Immature natural killer cell (primary cell): ENCODE data around the gene MINDY1. TPM values are rescaled to one million over a fixed set of nuclear protein-coding genes. Genes with fewer than 3 reads are reported as not detected.
A peak's percentile ranks its signal among the peaks of the same experiment; 100 is the strongest.

Experiments
- DNase-seq, 3 donors: peaks; one replicate each; pipeline ENCODE4 v3.0.0; 2022; ENCODE audit warnings: mixed read lengths in 1 of 3
- H3K27ac Mint-ChIP-seq, 6 donors: one replicate each; pipeline ENCODE4 v1.8.0; 2020; ENCODE audit warnings: mixed read lengths in 6 of 6, mild to moderate bottlenecking in 5 of 6, inconsistent platforms in 4 of 6, moderate library complexity in 3 of 6
- H3K27me3 Mint-ChIP-seq, 3 donors: one replicate each; pipeline ENCODE4 v1.8.0; 2020 to 2021; ENCODE audit warnings: low read depth in 3 of 3, mild to moderate bottlenecking in 3 of 3, mixed read lengths in 3 of 3, moderate library complexity in 3 of 3, inconsistent platforms in 1 of 3
- H3K36me3 Mint-ChIP-seq, 3 donors: one replicate each; pipeline ENCODE4 v1.8.0; 2020; ENCODE audit warnings: mixed read lengths in 3 of 3, inconsistent platforms in 2 of 3, mild to moderate bottlenecking in 2 of 3
- H3K4me1 Mint-ChIP-seq, 2 donors: one replicate each; pipeline ENCODE4 v1.8.0; 2020; ENCODE audit warnings: inconsistent platforms in 2 of 2, mild to moderate bottlenecking in 2 of 2, mixed read lengths in 2 of 2, moderate library complexity in 1 of 2
- H3K4me3 Mint-ChIP-seq, 5 donors: one replicate each; pipeline ENCODE4 v1.8.0; 2020; ENCODE audit warnings: mild to moderate bottlenecking in 5 of 5, mixed read lengths in 5 of 5, inconsistent platforms in 3 of 5, moderate library complexity in 3 of 5
- H3K9me3 Mint-ChIP-seq, 6 donors: one replicate each; pipeline ENCODE4 v1.8.0; 2020; ENCODE audit warnings: mild to moderate bottlenecking in 6 of 6, mixed read lengths in 6 of 6, inconsistent platforms in 4 of 6, moderate library complexity in 3 of 6
- polyA plus RNA-seq, 3 donors: library from polyadenylated mRNA; unstranded; fragments of 300-500 nt; fragmentation: Illumina TruSeq; gene quantifications; one replicate each; pipeline ENCODE4 v1.2.3, GENCODE V29; 2021

Gene MINDY1
- 1 to 10 TPM; 2.1 to 5.1 (median 3.6) TPM for polyA plus RNA-seq

- H3K9me3 Mint-ChIP-seq = no peaks in the 10 kb centered on the region
- peak within 1 kb of the TSS; percentile 95 to 100 (median 98) for H3K27ac Mint-ChIP-seq
- peaks cover 68 to 76% of the 10 kb centered on the region in 2 donors for H3K4me1 Mint-ChIP-seq
- peak within 1 kb of the TSS; percentile 94 to 96 (median 95) for H3K4me3 Mint-ChIP-seq
- DNase-seq = peak; percentile 35 to 43 (median 39)
- H3K27me3 Mint-ChIP-seq = peaks cover 11 to 12% (median 12%) of the 10 kb centered on the region in 3 donors
- H3K36me3 Mint-ChIP-seq = peaks cover 0 to 10% (median 4%) of the 10 kb centered on the region in 3 donors
These were observed at the start of gene MINDY1 for GRCh38 chr1:151006327-151007052. MINDY1 (minus strand) TSS chr1:151006902; CDS start chr1:151002617, 4,285 bp downstream.

GRCh38 chr1:151056149-151056548 is 49.4 kb upstream of the MINDY1 start:
- Mint-ChIP-seq H3K27ac (peak overlapping the region; percentile 93 to 99 (median 99)), H3K27me3 (peaks cover 24 to 43% (median 39%) of the 10 kb centered on the region in 3 donors), H3K4me1 (peaks cover 80 to 81% of the 10 kb centered on the region in 2 donors), H3K9me3 (no peaks in the 10 kb centered on the region), H3K36me3 (peaks cover 49 to 64% (median 50%) of the 10 kb centered on the region in 3 donors), H3K4me3 (peak overlapping the region; percentile 93 to 98 (median 96))
- peak; percentile 61 to 63 (median 62) for DNase-seq

GRCh38 chr1:151055581-151055980 is 48.9 kb upstream of the MINDY1 start:
- Mint-ChIP-seq H3K27ac (peak overlapping the region; percentile 93 to 99 (median 99)), H3K27me3 (peaks cover 24 to 40% (median 39%) of the 10 kb centered on the region in 3 donors), H3K4me3 (peak overlapping the region; percentile 93 to 98 (median 96)), H3K36me3 (peaks cover 51 to 69% (median 54%) of the 10 kb centered on the region in 3 donors), H3K9me3 (no peaks in the 10 kb centered on the region), H3K4me1 (peaks cover 81% of the 10 kb centered on the region in 2 donors)
- DNase-seq = no peak

GRCh38 chr1:151054971-151055547 is 48.4 kb upstream of the MINDY1 start:
- H3K4me1 Mint-ChIP-seq = peaks cover 81% of the 10 kb centered on the region in 2 donors

GRCh38 chr1:151051356-151052009 is 44.8 kb upstream of the MINDY1 start:
- DNase-seq = no peak
- peaks cover 35 to 56% (median 38%) of the 10 kb centered on the region in 3 donors for H3K36me3 Mint-ChIP-seq
- peak overlapping the region; percentile 83 to 99 (median 90) for H3K27ac Mint-ChIP-seq
- H3K27me3 Mint-ChIP-seq = peaks cover 17 to 29% (median 20%) of the 10 kb centered on the region in 3 donors
- H3K9me3 Mint-ChIP-seq = no peaks in the 10 kb centered on the region
- peak overlapping the region in 2 of 5 donors; percentile 7 to 9 for H3K4me3 Mint-ChIP-seq
- peaks cover 89 to 91% of the 10 kb centered on the region in 2 donors for H3K4me1 Mint-ChIP-seq

More at GRCh38 chr1:151054971-151055547, 48.4 kb upstream of the MINDY1 start:
- Mint-ChIP-seq H3K4me3 (peak overlapping the region; percentile 93 to 98 (median 96)), H3K27me3 (peaks cover 24 to 39% (median 39%) of the 10 kb centered on the region in 3 donors), H3K27ac (peak overlapping the region; percentile 93 to 99 (median 99)), H3K9me3 (no peaks in the 10 kb centered on the region), H3K36me3 (peaks cover 51 to 73% (median 54%) of the 10 kb centered on the region in 3 donors)
- DNase-seq = no peak

GRCh38 chr1:151050051-151050688 is 43.5 kb upstream of the MINDY1 start:
- peaks cover 25 to 42% (median 26%) of the 10 kb centered on the region in 3 donors for H3K36me3 Mint-ChIP-seq
- peaks cover 13 to 25% (median 17%) of the 10 kb centered on the region in 3 donors for H3K27me3 Mint-ChIP-seq
- peak overlapping the region in 3 of 5 donors; percentile 25 to 93 (median 62) for H3K4me3 Mint-ChIP-seq
- H3K27ac Mint-ChIP-seq = peak overlapping the region; percentile 83 to 99 (median 94)
- peak in 1 of 3 donors; percentile 5 for DNase-seq
- no peaks in the 10 kb centered on the region for H3K9me3 Mint-ChIP-seq
- H3K4me1 Mint-ChIP-seq = peaks cover 82 to 85% of the 10 kb centered on the region in 2 donors

GRCh38 chr1:151049458-151049857 is 42.8 kb upstream of the MINDY1 start:
- Mint-ChIP-seq H3K36me3 (peaks cover 20 to 36% (median 24%) of the 10 kb centered on the region in 3 donors), H3K27me3 (peaks cover 9 to 21% (median 14%) of the 10 kb centered on the region in 3 donors), H3K4me1 (peaks cover 75 to 78% of the 10 kb centered on the region in 2 donors), H3K27ac (peak overlapping the region; percentile 83 to 99 (median 94)), H3K4me3 (peak overlapping the region; percentile 62 to 97 (median 93)), H3K9me3 (no peaks in the 10 kb centered on the region)
- no peak for DNase-seq

- Mint-ChIP-seq H3K36me3 (peaks cover 16 to 33% (median 28%) of the 10 kb centered on the region in 3 donors), H3K4me3 (peak overlapping the region; percentile 93 to 97 (median 94)), H3K27me3 (peaks cover 9 to 21% (median 14%) of the 10 kb centered on the region in 3 donors), H3K9me3 (no peaks in the 10 kb centered on the region), H3K4me1 (peaks cover 67 to 71% of the 10 kb centered on the region in 2 donors), H3K27ac (peak overlapping the region; percentile 88 to 99 (median 94))
- DNase-seq = no peak
These were observed 41.9 kb upstream of the MINDY1 start for GRCh38 chr1:151048645-151049032.

- H3K9me3 Mint-ChIP-seq = no peaks in the 10 kb centered on the region
- H3K27ac Mint-ChIP-seq = peak overlapping the region; percentile 88 to 99 (median 94)
- DNase-seq = peak; percentile 65 to 66 (median 65)
- H3K36me3 Mint-ChIP-seq = peaks cover 14 to 30% (median 28%) of the 10 kb centered on the region in 3 donors
- peaks cover 9 to 21% (median 14%) of the 10 kb centered on the region in 3 donors for H3K27me3 Mint-ChIP-seq
- H3K4me1 Mint-ChIP-seq = peaks cover 65 to 67% of the 10 kb centered on the region in 2 donors
- peak overlapping the region; percentile 93 to 97 (median 94) for H3K4me3 Mint-ChIP-seq
These were observed 41.4 kb upstream of the MINDY1 start for GRCh38 chr1:151047925-151048644.

GRCh38 chr1:151047591-151047924 is 40.9 kb upstream of the MINDY1 start, which contains the start of gene C1orf56:
C1orf56 (plus strand) TSS chr1:151047751; CDS start chr1:151047848, 97 bp downstream.
- peak within 1 kb of the TSS; percentile 93 to 97 (median 94) for H3K4me3 Mint-ChIP-seq
- peaks cover 9 to 28% (median 26%) of the 10 kb centered on the region in 3 donors for H3K36me3 Mint-ChIP-seq
- DNase-seq = peak; percentile 63 to 71 (median 69)
- H3K27me3 Mint-ChIP-seq = peaks cover 9 to 20% (median 14%) of the 10 kb centered on the region in 3 donors
- no peaks in the 10 kb centered on the region for H3K9me3 Mint-ChIP-seq
- peaks cover 60 to 63% of the 10 kb centered on the region in 2 donors for H3K4me1 Mint-ChIP-seq
- H3K27ac Mint-ChIP-seq = peak within 1 kb of the TSS; percentile 88 to 99 (median 94)

- Mint-ChIP-seq H3K9me3 (no peaks in the 10 kb centered on the region), H3K36me3 (peaks cover 0 to 19% (median 6%) of the 10 kb centered on the region in 3 donors), H3K27ac (peak overlapping the region in 1 of 6 donors; percentile 24), H3K27me3 (peaks cover 8 to 10% (median 9%) of the 10 kb centered on the region in 3 donors), H3K4me1 (peaks cover 18 to 22% of the 10 kb centered on the region in 2 donors), H3K4me3 (no peak overlapping the region)
- no peak for DNase-seq
These were observed 36.5 kb upstream of the MINDY1 start for GRCh38 chr1:151043163-151043562.

- no peak overlapping the region for H3K27ac Mint-ChIP-seq
- H3K36me3 Mint-ChIP-seq = peaks cover 8 to 24% (median 14%) of the 10 kb centered on the region in 3 donors
- H3K4me1 Mint-ChIP-seq = no peaks in the 10 kb centered on the region
- no peaks in the 10 kb centered on the region for H3K9me3 Mint-ChIP-seq
- peaks cover 0 to 2% (median 0%) of the 10 kb centered on the region in 3 donors for H3K27me3 Mint-ChIP-seq
- no peak for DNase-seq
- H3K4me3 Mint-ChIP-seq = no peak overlapping the region
These were observed 32.8 kb upstream of the MINDY1 start for GRCh38 chr1:151039521-151039920.
